ENCODE data around the gene ZNF536.
"Not testable (repeated sequence)": the region's sequence is repeated elsewhere in the genome, so short reads cannot be mapped to it uniquely, and the experiment has no call there.

The ZNF536 gene

GRCh38 chr19:30388327-30388726, 16.1 kb downstream of the ZNF536 start:
- DNase-seq (ENCODE audit: low read depth): no peak

GRCh38 chr19:30388819-30389218, 16.6 kb downstream of the ZNF536 start:
- DNase-seq (ENCODE audit: low read depth): no peak

GRCh38 chr19:30390356-30390988, 18.3 kb downstream of the ZNF536 start:
- DNase-seq (ENCODE audit: low read depth): no peak

DNA sequence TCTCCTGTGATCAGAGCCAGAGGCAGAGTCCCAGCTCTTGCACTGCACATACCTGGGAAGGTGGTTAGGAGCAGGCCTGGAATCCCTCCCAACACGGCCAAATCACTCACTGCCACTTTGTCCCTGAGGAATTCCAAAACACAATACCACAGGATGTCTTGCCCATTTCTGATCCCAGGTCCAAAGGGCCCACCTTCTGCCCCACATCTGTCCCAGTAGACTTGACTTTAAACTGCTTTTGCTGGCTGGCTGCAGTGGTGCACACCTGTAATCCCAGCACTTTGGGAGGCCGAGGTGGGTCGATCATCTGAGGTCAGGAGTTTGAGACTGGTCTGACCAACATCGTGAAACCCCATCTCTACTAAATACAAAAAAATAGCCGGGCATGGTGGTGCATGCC, 18.9 kb downstream of the ZNF536 start:
- no peak for DNase-seq (ENCODE audit: low read depth)

- no peak for DNase-seq (ENCODE audit: low read depth)
These were observed 19.7 kb downstream of the ZNF536 start for GRCh38 chr19:30391554-30392551.

- no peak for DNase-seq (ENCODE audit: low read depth)
These were observed 20.9 kb downstream of the ZNF536 start for GRCh38 chr19:30393046-30393445.

- DNase-seq (ENCODE audit: low read depth): no peak
These were observed 21.7 kb downstream of the ZNF536 start for GRCh38 chr19:30393729-30394480.

DNA sequence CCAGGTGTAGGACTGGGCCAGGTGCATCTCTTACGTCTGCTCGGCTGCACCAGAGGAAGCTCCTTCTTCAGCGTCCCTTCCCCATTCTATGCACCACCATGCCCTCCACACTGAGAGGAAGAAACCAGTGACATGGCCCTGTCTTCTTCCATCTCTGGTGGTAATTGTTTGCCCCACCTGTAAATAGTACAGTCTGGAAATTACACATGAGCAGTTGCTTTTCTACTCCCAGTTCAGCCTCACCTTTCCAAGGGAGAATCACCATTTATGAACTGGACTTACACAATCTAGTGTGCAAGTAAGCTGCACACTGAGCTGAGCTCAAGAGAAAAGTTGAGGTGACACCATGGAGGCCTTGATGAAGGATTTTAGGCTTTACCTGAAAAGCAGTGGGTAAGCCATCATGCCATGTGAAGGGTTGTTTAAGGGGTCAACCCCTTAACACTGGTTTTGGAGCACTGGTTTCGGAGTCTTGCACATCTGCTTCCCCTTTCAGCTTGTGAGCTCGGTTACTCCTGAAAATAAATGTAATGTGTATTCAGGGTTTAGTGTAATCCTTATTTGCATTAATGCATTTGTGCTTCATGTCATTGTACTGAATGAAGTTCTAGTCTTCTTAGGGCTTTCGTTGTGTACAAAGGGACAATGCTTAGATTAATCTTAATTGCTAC, 22.4 kb downstream of the ZNF536 start:
- no peak for DNase-seq (ENCODE audit: low read depth)

DNA sequence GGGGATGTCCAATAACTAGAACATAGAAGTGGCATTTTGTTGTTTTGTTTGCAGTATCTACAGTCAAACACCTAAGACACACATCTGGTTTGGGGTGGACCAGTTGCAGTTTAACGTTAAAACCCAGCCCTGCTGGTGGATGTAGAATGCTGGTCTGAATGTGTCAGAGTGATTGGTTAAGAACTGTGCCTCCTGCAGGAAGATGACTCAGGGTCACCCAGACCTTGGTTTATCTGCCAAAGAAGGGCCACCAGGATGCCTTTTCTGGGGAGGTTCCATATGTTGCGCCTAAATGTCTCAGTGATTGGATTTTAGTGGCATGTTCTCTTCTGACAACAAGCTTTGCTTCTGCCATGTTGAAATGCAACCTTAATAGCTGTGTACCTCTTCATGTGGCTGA, 23.1 kb downstream of the ZNF536 start:
- no peak for DNase-seq (ENCODE audit: low read depth)

DNA sequence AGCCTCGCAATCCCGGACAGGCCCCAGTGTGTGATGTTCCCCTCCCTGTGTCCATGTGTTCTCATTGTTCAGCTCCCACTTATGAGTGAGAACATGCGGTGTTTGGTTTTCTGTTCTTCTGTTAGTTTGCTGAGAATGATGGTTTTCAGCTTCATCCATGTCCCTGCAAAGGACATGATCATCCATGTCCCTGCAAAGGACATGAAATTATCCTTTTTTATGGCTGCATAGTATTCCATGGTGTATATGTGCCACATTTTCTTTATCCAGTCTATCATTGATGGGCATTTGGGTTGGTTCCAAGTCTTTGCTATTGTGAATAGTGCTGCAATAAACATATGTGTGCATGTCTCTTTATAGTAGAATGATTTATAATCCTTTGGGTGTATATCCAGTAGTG, 26.4 kb downstream of the ZNF536 start:
- not testable (repeated sequence) for DNase-seq (ENCODE audit: low read depth)

- DNase-seq (ENCODE audit: low read depth): no peak
These were observed 29.8 kb downstream of the ZNF536 start for GRCh38 chr19:30401956-30402355.

DNA sequence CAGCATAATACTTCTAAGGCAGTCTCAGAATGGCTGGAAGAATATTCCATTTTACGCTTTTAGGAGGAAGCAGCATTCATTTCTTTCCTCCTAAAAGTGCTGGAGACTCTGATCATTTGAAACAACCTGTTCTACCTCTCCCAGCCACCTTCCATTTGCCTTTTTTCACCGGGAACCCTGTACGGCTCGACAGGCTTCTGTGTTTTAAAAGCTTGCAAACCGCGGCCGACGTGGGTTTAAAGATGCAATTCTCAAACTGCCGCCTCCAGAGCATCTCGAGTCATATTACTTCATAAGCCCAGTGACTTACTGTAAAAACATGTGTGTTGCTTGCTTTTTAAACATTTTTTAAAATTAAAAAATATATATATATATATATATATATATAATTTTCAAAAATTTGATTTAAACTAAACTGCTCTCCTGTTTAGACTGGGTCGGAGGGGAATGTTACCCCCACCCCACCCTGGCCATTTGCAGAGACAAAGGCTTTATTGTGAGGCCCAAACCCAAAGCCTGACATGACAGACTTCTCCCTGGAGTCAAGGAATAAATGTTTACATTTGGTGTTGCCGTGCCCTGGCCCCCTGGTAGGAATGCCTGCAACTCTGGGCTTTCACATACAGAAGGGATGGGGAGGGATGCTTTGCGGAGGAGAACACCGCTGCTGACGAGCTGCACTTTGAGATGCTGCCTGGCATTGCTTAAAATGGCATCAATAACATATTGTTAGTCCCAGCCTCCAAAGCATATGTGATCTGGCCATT, 30.4 kb downstream of the ZNF536 start:
- no peak for DNase-seq (ENCODE audit: low read depth)

DNA sequence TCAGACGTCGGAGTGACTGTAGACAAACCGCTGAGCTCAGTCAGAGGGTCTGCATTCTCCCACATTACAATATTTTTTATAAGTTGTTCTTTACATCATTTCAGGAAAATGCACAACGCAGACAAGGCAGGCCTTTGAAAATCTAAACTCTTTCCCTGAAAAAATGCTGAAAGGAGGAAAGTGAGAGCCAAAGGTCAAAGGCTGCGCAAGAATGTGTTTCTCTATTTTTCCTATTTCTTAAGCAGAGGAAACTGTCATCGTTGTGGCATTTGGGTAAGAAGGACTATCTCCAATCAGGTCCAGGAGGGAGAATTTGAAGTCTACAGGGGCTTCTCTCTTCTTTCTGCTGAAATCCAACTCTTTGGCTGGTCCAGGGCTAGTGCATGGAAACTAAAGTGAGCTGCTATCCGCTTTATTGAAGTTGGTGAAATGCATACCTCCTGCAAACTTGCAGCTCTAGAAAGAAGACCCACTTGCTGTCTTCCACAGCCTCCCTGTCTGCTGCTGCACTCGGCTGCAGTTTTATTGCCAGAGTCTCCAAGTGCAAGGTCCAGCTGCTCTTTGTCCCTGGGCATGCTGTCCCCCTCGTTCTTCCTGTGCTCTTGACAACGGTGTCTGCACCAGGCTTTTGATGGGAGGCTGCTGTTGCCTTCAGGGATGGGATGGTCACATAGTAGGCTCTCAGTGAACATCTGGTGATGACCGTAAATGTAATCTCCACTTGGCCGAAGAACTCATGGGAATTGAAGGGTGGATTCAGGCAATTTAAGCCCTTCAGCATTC, 31.2 kb downstream of the ZNF536 start:
- no peak for DNase-seq (ENCODE audit: low read depth)

DNA sequence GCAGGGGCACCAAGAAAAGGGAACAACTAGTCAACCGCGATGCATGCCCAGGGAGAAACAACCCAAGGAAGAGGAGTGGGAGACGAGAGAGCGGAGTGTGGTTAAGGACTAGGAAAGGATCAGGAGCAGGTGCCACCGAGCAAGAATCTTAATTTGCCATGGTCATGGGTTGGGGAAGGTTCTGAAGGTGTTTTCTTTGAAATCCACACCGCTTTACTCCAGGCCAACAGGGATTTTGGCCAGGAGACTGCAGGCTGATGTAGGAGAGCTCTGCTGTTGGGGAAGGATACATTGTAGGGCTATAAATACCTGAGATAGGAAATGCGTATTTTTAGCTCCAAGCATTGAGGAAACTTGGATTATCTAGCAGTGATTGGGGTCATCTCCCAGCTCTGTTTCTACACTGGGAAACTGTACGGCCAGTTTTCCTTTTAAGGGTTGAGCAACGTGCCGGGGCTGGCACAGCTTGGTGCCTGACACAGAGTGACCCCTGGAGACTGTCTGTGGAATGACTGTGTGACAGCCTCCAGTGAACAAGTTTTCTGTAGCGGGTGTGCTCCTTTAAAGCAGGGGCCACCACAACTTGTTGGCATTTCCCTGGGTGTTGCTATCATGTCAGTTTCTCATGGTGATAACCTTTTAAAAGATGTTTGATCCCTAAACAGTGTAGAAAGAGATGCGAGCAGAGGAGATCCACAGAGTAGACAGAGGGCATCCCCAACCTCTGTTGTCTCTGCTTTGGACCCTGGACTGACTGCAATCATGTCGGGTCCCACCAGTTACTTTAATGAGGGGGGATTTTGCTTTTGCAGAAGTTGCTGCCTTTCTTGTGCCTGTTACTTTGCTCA, 34.3 kb downstream of the ZNF536 start:
- DNase-seq (ENCODE audit: low read depth): no peak

- no peak for DNase-seq (ENCODE audit: low read depth)
These were observed 35.0 kb downstream of the ZNF536 start for GRCh38 chr19:30407068-30407709.

GRCh38 chr19:30408734-30409301, 36.6 kb downstream of the ZNF536 start:
- DNase-seq (ENCODE audit: low read depth): no peak

DNA sequence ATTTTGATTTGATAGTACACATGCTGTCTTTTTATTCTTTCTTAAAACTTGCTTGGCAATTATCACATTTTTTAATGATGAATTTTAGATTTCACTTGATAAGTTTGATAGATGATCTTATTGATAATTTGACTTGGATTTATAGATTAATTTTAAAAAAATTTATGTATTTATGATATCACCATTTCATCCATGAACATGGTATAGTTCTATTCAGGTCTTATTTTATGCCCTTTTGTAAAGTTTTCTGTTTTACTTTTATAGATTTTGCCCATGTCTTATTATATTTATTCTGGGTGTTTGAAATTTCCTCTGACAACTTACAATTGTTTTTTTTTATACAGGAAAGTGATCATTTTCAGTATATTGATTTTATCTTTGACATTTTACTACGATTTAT, 39.5 kb downstream of the ZNF536 start:
- DNase-seq (ENCODE audit: low read depth): no peak

DNA sequence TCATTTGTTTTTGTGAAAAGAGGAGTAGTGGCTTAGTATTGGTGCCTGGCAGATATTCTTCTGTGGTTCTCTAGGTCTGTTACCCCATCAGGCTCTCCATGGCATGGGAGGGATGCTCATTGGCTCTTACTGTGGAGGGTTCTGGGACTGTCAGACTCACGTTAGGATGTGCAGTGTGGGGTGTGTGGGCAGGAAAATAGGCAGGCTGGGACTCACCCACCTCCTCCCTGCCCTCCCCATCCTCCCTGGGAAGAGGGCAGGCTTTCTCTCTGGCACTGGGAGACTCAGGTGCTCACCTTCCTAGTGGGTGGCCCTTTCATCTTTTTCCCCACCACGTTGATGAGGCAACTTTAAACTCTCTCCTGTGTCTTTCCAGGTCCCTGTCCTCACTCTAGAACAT, 44.2 kb downstream of the ZNF536 start:
- DNase-seq (ENCODE audit: low read depth): no peak

DNA sequence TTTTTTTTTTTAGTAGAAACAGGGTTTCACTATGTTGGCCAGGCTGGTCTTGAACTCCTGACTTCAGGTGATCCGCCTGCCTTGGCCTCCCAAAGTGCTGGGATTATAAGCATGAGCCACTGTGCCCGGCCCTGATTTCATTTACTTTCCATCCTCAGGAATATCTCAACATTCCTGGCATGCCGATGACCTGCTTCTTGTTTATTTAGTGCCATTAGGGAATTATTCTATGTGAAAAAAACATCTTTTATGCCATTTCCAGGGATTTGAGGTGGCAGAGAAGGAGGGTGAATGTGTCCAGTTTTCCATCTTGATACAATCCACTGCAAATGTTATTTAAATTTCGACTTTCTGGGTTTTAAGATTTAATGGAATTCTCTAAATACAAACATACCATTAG, 45.0 kb downstream of the ZNF536 start:
- DNase-seq (ENCODE audit: low read depth): not testable (repeated sequence)

Measured in HS-5 (cell line).